CD4-positive, alpha-beta T cell (primary cell): ENCODE measurements around the gene ALG9. TPM values are rescaled to one million over a fixed set of nuclear protein-coding genes. Genes with fewer than 3 reads are reported as not detected.

Experiments used
- ATAC-seq: fragments of 200-7000 bp; cut with Tn5 transposase; one replicate; pipeline ENCODE4 v1.10.0; 2022; ENCODE audit warnings: mild to moderate bottlenecking; ENCODE audit not compliant: poor library complexity
- CTCF ChIA-PET: fragments of 350-600 bp; sonication (Branson Sonifier 250); formaldehyde crosslinking; loops from one replicate; lab custom pipeline; 2021; ENCODE audit warnings: antibody characterized with exemption, inconsistent platforms; lab: Charles Lee
- POLR2A ChIA-PET: fragments of 350-600 bp; sonication (Branson Sonifier 250); formaldehyde crosslinking; loops from one replicate; lab custom pipeline; 2021; ENCODE audit warnings: antibody characterized with exemption, inconsistent platforms; lab: Charles Lee
- DNase-seq, 14 experiments: peaks; one replicate each; pipeline ENCODE4 v3.0.0-alpha.2; 2013 to 2020; ENCODE audit warnings: mixed read lengths in 2 of 14
- H3K27ac ChIP-seq, 2 donors: one replicate each; pipeline versions ENCODE4 v1.5.1 to v1.7.0; 2013; ENCODE audit warnings: low read length in 2 of 2, low read depth in 1 of 2, mild to moderate bottlenecking in 1 of 2
- H3K27me3 ChIP-seq, 2 experiments: 1 replicate in 1 of 2; 2 replicates in 1 of 2; pipeline versions ENCODE4 v1.6.1 to v1.7.0; 2013; ENCODE audit warnings: low read length in 2 of 2, control low read depth in 1 of 2, mild to moderate bottlenecking in 1 of 2, moderate library complexity in 1 of 2; ENCODE audit not compliant: insufficient read depth in 2 of 2, control insufficient read depth in 1 of 2
- H3K36me3 ChIP-seq: one replicate; pipeline ENCODE4 v1.6.1; 2013; ENCODE audit warnings: low read length, control low read depth; ENCODE audit not compliant: insufficient read depth
- H3K4me1 ChIP-seq: one replicate; pipeline ENCODE4 v1.6.1; 2013; ENCODE audit warnings: low read length, control low read depth; ENCODE audit not compliant: insufficient read depth
- H3K4me3 ChIP-seq: one replicate; pipeline ENCODE4 v1.5.1; 2013; ENCODE audit warnings: mild to moderate bottlenecking, low read length, moderate library complexity
- H3K9me3 ChIP-seq, 2 experiments: 1 replicate in 1 of 2; 2 replicates in 1 of 2; pipeline versions ENCODE4 v1.6.1 to v1.7.0; 2013; ENCODE audit warnings: low read length in 2 of 2, mild to moderate bottlenecking in 2 of 2, control low read depth in 1 of 2, moderate library complexity in 1 of 2; ENCODE audit not compliant: control insufficient read depth in 1 of 2, insufficient read depth in 1 of 2
- H3K27ac Mint-ChIP-seq: one replicate; pipeline ENCODE4 v1.8.0; 2020; ENCODE audit warnings: mixed read lengths
- H3K27me3 Mint-ChIP-seq: one replicate; pipeline ENCODE4 v1.8.0; 2021; ENCODE audit warnings: mixed read lengths
- H3K36me3 Mint-ChIP-seq: one replicate; pipeline ENCODE4 v1.8.0; 2021; ENCODE audit warnings: low read depth, mixed read lengths
- H3K4me1 Mint-ChIP-seq: one replicate; pipeline ENCODE4 v1.8.0; 2021; ENCODE audit warnings: low read depth, mixed read lengths
- H3K4me3 Mint-ChIP-seq: one replicate; pipeline ENCODE4 v1.8.0; 2020; ENCODE audit warnings: mild to moderate bottlenecking, mixed read lengths
- H3K9me3 Mint-ChIP-seq: one replicate; pipeline ENCODE4 v1.8.0; 2020; ENCODE audit warnings: mixed read lengths
- CTCF ChIP-seq: fragments of 200-600 bp; IDR thresholded peaks from one replicate; pipeline ENCODE4 v1.8.0; 2022; ENCODE audit warnings: antibody characterized with exemption, mild to moderate bottlenecking
- intact Hi-C, 2 experiments: fragments of 100-400 bp; cut with DNase I in 1 of 2; cut with micrococcal nuclease in 1 of 2; formaldehyde crosslinking; loops; one replicate each; pipeline versions ENCODE4 v1.15.1 to v1.9.0; 2023 to 2025; cut with DNase I, micrococcal nuclease
- total RNA-seq, 174 experiments: library from RNA in 2 of 174; stranded (reverse) in 2 of 174; gene quantifications; one replicate each; pipeline ENCODE4 v1.2.3 and lab custom pipeline; 2021 to 2026

The ALG9 gene
- total RNA-seq, 2 experiments from 2014 or later, result 31.1 to 33.4 TPM

- Mint-ChIP-seq H3K4me3 (no peak overlapping the region), H3K4me1 (no peaks in the 10 kb centered on the region), H3K36me3 (peaks cover 69% of the 10 kb centered on the region), H3K27me3 (no peaks in the 10 kb centered on the region), H3K9me3 (no peaks in the 10 kb centered on the region), H3K27ac (no peak overlapping the region)
- intact Hi-C loops, result no loop called here
- ChIA-PET POLR2A (no interaction called here), CTCF (no interaction called here)
- Histone ChIP-seq H3K9me3 (peaks cover 0 to 3% of the 10 kb centered on the region in 2 experiments), H3K27me3 (no peaks in the 10 kb centered on the region), H3K36me3 (peaks cover 15% of the 10 kb centered on the region), H3K27ac (no peak overlapping the region), H3K4me1 (no peaks in the 10 kb centered on the region), H3K4me3 (no peak overlapping the region)
- DNase-seq (no peak), ATAC-seq (no peak)
- TF ChIP-seq CTCF, result no peak
These were observed 74.7 kb downstream of the ALG9 start for GRCh38 chr11:111796696-111797095.

- Histone ChIP-seq H3K9me3 (peaks cover 0 to 3% of the 10 kb centered on the region in 2 experiments), H3K27ac (no peak overlapping the region), H3K4me1 (no peaks in the 10 kb centered on the region), H3K4me3 (no peak overlapping the region), H3K36me3 (peaks cover 12% of the 10 kb centered on the region), H3K27me3 (no peaks in the 10 kb centered on the region)
- ATAC-seq (no peak), DNase-seq (no peak)
- peaks cover 67% of the 10 kb centered on the region for H3K36me3 Mint-ChIP-seq
- no peaks in the 10 kb centered on the region for H3K9me3 Mint-ChIP-seq
- TF ChIP-seq CTCF, result no peak
- no peak overlapping the region for H3K27ac Mint-ChIP-seq
- CTCF ChIA-PET, result no interaction called here
- POLR2A ChIA-PET, result interaction anchor here (0.7 kb wide), 1 partner anchor 19 kb away, joined by 3 read pairs; no protein-coding TSS in a partner anchor
- no peak overlapping the region for H3K4me3 Mint-ChIP-seq
- no peaks in the 10 kb centered on the region for H3K27me3 Mint-ChIP-seq
- H3K4me1 Mint-ChIP-seq, result no peaks in the 10 kb centered on the region
- intact Hi-C loops, result no loop called here
These were observed 75.9 kb downstream of the ALG9 start for GRCh38 chr11:111795334-111795985.

GRCh38 chr11:111793863-111794262 is 77.5 kb downstream of the ALG9 start:
- ChIA-PET POLR2A (no interaction called here), CTCF (no interaction called here)
- DNase-seq, result no peak
- no peak overlapping the region for H3K27ac ChIP-seq
- H3K4me3 ChIP-seq, result no peak overlapping the region
- H3K4me1 ChIP-seq, result no peaks in the 10 kb centered on the region
- Mint-ChIP-seq H3K36me3 (peaks cover 55% of the 10 kb centered on the region), H3K9me3 (no peaks in the 10 kb centered on the region), H3K4me3 (no peak overlapping the region), H3K27me3 (no peaks in the 10 kb centered on the region), H3K27ac (no peak overlapping the region), H3K4me1 (no peaks in the 10 kb centered on the region)
- H3K9me3 ChIP-seq, result peaks cover 0 to 3% of the 10 kb centered on the region in 2 experiments
- peaks cover 13% of the 10 kb centered on the region for H3K36me3 ChIP-seq
- no peaks in the 10 kb centered on the region for H3K27me3 ChIP-seq
- intact Hi-C loops, result no loop called here
- ATAC-seq, result no peak
- TF ChIP-seq CTCF, result no peak
